Liver (tissue), 9 donors: ENCODE measurements around the gene ZNF831. TPM values are rescaled to one million over a fixed set of nuclear protein-coding genes. Genes with fewer than 3 reads are reported as not detected.

Source experiments
- DNase-seq: peaks from one replicate; pipeline ENCODE4 v3.0.0-alpha.2; 2017; ENCODE audit warnings: low spot score
- H3K27ac ChIP-seq, 2 donors: one replicate each; pipeline ENCODE4 v1.7.0; 2013; ENCODE audit warnings: inconsistent platforms in 2 of 2, low read length in 2 of 2, control low read depth in 1 of 2, low read depth in 1 of 2, mild to moderate bottlenecking in 1 of 2
- H3K27me3 ChIP-seq, 4 donors: one replicate each; pipeline versions ENCODE4 v1.6.1 to v1.7.0; 2013; ENCODE audit warnings: low read length in 3 of 4, inconsistent platforms in 1 of 4, mild to moderate bottlenecking in 1 of 4, moderate library complexity in 1 of 4; ENCODE audit not compliant: control insufficient read depth in 4 of 4, insufficient read depth in 4 of 4
- H3K36me3 ChIP-seq, 4 donors: one replicate each; pipeline versions ENCODE4 v1.6.1 to v1.7.0; 2013; ENCODE audit warnings: low read length in 3 of 4, mild to moderate bottlenecking in 3 of 4, low read depth in 1 of 4, moderate library complexity in 1 of 4; ENCODE audit not compliant: control insufficient read depth in 4 of 4, insufficient read depth in 3 of 4
- H3K4me1 ChIP-seq, 4 donors: one replicate each; pipeline versions ENCODE4 v1.6.1 to v1.7.0; 2013; ENCODE audit warnings: low read length in 3 of 4, mild to moderate bottlenecking in 3 of 4, moderate library complexity in 1 of 4; ENCODE audit not compliant: control insufficient read depth in 4 of 4, insufficient read depth in 4 of 4
- H3K4me3 ChIP-seq, 3 donors: one replicate each; pipeline versions ENCODE4 v1.6.1 to v1.7.0; 2013; ENCODE audit warnings: low read length in 3 of 3, control low read depth in 1 of 3, low read depth in 1 of 3, mild to moderate bottlenecking in 1 of 3
- H3K9ac ChIP-seq, 2 donors: one replicate each; pipeline ENCODE4 v1.7.0; 2013; ENCODE audit warnings: low read length in 2 of 2, mild to moderate bottlenecking in 2 of 2, moderate library complexity in 2 of 2, control low read depth in 1 of 2, low read depth in 1 of 2
- H3K9me3 ChIP-seq, 4 donors: one replicate each; pipeline versions ENCODE4 v1.6.1 to v1.7.0; 2013; ENCODE audit warnings: low read length in 3 of 4; ENCODE audit not compliant: control insufficient read depth in 4 of 4
- EGR1 ChIP-seq, 2 donors: IDR thresholded peaks; 2 replicates each; pipeline ENCODE4 v1.6.1; 2016 to 2018; ENCODE audit warnings: antibody characterized with exemption in 2 of 2, low read depth in 2 of 2
- FOXA1 ChIP-seq: IDR thresholded peaks from 2 replicates; pipeline ENCODE4 v1.6.1; 2016; ENCODE audit warnings: antibody characterized with exemption
- FOXA2 ChIP-seq: IDR thresholded peaks from 2 replicates; pipeline ENCODE4 v1.6.1; 2016; ENCODE audit warnings: antibody characterized with exemption
- GABPA ChIP-seq, 2 donors: IDR thresholded peaks in 1 of 2; conservative IDR thresholded peaks in 1 of 2; 2 replicates each; pipeline ENCODE4 v1.6.1; 2016; ENCODE audit warnings: antibody characterized with exemption in 2 of 2, mild to moderate bottlenecking in 1 of 2, moderate library complexity in 1 of 2
- HNF4A ChIP-seq, 2 donors: conservative IDR thresholded peaks; 2 replicates each; pipeline ENCODE4 v1.6.1; 2016; ENCODE audit warnings: antibody characterized with exemption in 2 of 2, mild to moderate bottlenecking in 2 of 2
- HNF4G ChIP-seq: IDR thresholded peaks from 2 replicates; pipeline ENCODE4 v1.6.1; 2016; ENCODE audit warnings: antibody characterized with exemption
- JUND ChIP-seq, 2 donors: IDR thresholded peaks; 2 replicates each; pipeline ENCODE4 v1.6.1; 2016; ENCODE audit warnings: antibody characterized with exemption in 2 of 2
- NR2F2 ChIP-seq: IDR thresholded peaks from 2 replicates; pipeline ENCODE4 v1.6.1; 2016; ENCODE audit warnings: antibody characterized with exemption
- RAD21 ChIP-seq, 2 donors: IDR thresholded peaks; 2 replicates each; pipeline ENCODE4 v1.6.1; 2016; ENCODE audit warnings: antibody characterized with exemption in 2 of 2, mild to moderate bottlenecking in 2 of 2
- RXRA ChIP-seq, 2 donors: IDR thresholded peaks; 2 replicates each; pipeline ENCODE4 v1.6.1; 2017 to 2018; ENCODE audit warnings: antibody characterized with exemption in 2 of 2, mild to moderate bottlenecking in 1 of 2
- SP1 ChIP-seq: IDR thresholded peaks from 2 replicates; pipeline ENCODE4 v1.6.1; 2018; ENCODE audit warnings: antibody characterized with exemption, mild to moderate bottlenecking
- TAF1 ChIP-seq: conservative IDR thresholded peaks from 2 replicates; pipeline ENCODE4 v1.6.1; 2016; ENCODE audit warnings: antibody characterized with exemption, mild to moderate bottlenecking
- YY1 ChIP-seq: IDR thresholded peaks from 2 replicates; pipeline ENCODE4 v1.6.1; 2016; ENCODE audit warnings: antibody characterized with exemption, mild to moderate bottlenecking
- WGBS: extraction: QIAGEN DNeasy Blood & Tissue Kit; methylation state at CpG from one replicate; pipeline ENCODE4 v1.1.7; 2013; 5-methylcytosine and 5-hydroxymethylcytosine counted together
- polyA plus RNA-seq, 2 donors: library from polyadenylated mRNA; stranded (reverse) in 1 of 2; unstranded in 1 of 2; fragments of 200-250 nt in 1 of 2; fragments of >200 nt in 1 of 2; fragmentation: Nextera tagmentation in 1 of 2; extraction: Ambion mirVana in 1 of 2; gene quantifications; one replicate each; pipeline versions ENCODE4 v1.2.1 to v1.2.3, GENCODE V29; 2013 to 2015
- total RNA-seq, 2 donors: library from RNA; depleted of rRNA; stranded (reverse); fragments of >200 nt; gene quantifications; one replicate each; pipeline ENCODE4 v1.2.3, GENCODE V29; 2014
- TF ChIP-seq, protein P1 (sequence below): IDR thresholded peaks from 2 replicates; pipeline ENCODE4 v1.6.1; 2016; ENCODE audit warnings: antibody characterized with exemption
- TF ChIP-seq, protein P2 (sequence below): fragments of 150-350 bp; IDR thresholded peaks from 2 replicates; pipeline ENCODE4 v1.5.1; 2017; ENCODE audit warnings: improper control_type of control experiment, low read depth, low read length; ENCODE audit not compliant: missing input control
- TF ChIP-seq, protein P3 (sequence below): IDR thresholded peaks from 2 replicates; pipeline ENCODE4 v1.6.1; 2016; ENCODE audit warnings: antibody characterized with exemption
- TF ChIP-seq, protein P4 (sequence below): IDR thresholded peaks from 2 replicates; pipeline ENCODE4 v1.6.1; 2016; ENCODE audit warnings: antibody characterized with exemption, mild to moderate bottlenecking
- donor health status: healthy.
- donor health status: healthy.
- donor health status: healthy.
- donor health status: healthy.
- donor health status: healthy.

ZNF831 gene
- total and polyA plus RNA-seq, 4 donors = 0.06 to 0.75 (median 0.13) TPM

DNA sequence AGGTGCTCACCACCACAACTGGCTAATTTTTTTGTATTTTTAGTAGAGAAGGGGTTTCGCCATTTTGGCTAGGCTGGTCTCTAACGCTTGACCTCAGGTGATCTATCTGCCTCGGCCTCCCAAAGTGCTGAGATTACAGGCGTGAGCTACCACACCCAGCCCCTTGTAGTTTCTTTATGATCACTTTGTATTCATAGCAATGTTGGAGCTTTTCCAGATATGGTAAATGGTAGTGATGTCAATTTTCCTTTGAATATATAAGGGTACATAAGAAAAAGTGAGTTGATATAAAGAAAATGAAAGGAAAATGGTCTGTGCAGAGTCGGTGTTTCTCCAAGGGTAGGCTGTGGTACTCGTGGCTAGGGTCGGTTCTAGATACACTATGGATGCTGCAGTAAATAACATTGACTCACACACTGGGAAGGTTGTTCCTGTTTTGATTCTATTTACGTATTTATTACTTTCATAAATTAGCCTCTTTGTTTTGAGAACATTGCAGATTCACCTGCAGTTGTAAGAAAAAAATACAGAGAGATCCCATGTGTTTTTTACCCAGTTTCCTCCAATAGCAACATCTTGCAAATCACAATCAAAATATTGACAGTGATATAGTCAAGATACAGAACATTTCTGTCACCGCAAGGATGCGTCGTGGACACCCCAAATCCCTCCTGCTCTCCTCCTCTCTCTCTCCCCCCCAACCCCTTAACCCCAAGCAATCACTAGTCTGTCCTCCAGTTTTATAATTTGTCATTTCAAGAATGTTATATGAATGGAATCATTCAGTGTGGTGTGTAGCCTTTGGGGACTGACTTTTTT is 2.5 kb downstream of the ZNF831 start:
- WGBS = 67% methylated on average over 11 of the region's 11 CpGs
- H3K9me3 ChIP-seq = no peaks in the 10 kb centered on the region
- peak overlapping the region in 1 of 2 donors; percentile 36 for H3K27ac ChIP-seq
- peak overlapping the region in 1 of 2 donors; percentile 6 for H3K9ac ChIP-seq
- TF ChIP-seq HNF4G (no peak), SP1 (no peak), TAF1 (no peak), FOXA2 (no peak), HNF4A (conservative IDR thresholded peaks at IDR 0.05) (no peak), GABPA (IDR thresholded peaks at IDR 0.05 in 1 of 2, conservative IDR thresholded peaks at IDR 0.05 in 1 of 2) (no peak), YY1 (no peak), FOXA1 (no peak), EGR1 (IDR thresholded peaks at IDR 0.05; ENCODE audit: low read depth in 2 of 2) (no peak), JUND (IDR thresholded peaks at IDR 0.05) (no peak), RAD21 (IDR thresholded peaks at IDR 0.05) (no peak), NR2F2 (no peak), RXRA (IDR thresholded peaks at IDR 0.05) (no peak)
- TF ChIP-seq, protein P1, sequence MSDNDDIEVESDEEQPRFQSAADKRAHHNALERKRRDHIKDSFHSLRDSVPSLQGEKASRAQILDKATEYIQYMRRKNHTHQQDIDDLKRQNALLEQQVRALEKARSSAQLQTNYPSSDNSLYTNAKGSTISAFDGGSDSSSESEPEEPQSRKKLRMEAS = no peak
- TF ChIP-seq, protein P2, sequence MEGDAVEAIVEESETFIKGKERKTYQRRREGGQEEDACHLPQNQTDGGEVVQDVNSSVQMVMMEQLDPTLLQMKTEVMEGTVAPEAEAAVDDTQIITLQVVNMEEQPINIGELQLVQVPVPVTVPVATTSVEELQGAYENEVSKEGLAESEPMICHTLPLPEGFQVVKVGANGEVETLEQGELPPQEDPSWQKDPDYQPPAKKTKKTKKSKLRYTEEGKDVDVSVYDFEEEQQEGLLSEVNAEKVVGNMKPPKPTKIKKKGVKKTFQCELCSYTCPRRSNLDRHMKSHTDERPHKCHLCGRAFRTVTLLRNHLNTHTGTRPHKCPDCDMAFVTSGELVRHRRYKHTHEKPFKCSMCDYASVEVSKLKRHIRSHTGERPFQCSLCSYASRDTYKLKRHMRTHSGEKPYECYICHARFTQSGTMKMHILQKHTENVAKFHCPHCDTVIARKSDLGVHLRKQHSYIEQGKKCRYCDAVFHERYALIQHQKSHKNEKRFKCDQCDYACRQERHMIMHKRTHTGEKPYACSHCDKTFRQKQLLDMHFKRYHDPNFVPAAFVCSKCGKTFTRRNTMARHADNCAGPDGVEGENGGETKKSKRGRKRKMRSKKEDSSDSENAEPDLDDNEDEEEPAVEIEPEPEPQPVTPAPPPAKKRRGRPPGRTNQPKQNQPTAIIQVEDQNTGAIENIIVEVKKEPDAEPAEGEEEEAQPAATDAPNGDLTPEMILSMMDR = no peak
- TF ChIP-seq, protein P3, sequence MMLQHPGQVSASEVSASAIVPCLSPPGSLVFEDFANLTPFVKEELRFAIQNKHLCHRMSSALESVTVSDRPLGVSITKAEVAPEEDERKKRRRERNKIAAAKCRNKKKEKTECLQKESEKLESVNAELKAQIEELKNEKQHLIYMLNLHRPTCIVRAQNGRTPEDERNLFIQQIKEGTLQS = no peak
- TF ChIP-seq, protein P4, sequence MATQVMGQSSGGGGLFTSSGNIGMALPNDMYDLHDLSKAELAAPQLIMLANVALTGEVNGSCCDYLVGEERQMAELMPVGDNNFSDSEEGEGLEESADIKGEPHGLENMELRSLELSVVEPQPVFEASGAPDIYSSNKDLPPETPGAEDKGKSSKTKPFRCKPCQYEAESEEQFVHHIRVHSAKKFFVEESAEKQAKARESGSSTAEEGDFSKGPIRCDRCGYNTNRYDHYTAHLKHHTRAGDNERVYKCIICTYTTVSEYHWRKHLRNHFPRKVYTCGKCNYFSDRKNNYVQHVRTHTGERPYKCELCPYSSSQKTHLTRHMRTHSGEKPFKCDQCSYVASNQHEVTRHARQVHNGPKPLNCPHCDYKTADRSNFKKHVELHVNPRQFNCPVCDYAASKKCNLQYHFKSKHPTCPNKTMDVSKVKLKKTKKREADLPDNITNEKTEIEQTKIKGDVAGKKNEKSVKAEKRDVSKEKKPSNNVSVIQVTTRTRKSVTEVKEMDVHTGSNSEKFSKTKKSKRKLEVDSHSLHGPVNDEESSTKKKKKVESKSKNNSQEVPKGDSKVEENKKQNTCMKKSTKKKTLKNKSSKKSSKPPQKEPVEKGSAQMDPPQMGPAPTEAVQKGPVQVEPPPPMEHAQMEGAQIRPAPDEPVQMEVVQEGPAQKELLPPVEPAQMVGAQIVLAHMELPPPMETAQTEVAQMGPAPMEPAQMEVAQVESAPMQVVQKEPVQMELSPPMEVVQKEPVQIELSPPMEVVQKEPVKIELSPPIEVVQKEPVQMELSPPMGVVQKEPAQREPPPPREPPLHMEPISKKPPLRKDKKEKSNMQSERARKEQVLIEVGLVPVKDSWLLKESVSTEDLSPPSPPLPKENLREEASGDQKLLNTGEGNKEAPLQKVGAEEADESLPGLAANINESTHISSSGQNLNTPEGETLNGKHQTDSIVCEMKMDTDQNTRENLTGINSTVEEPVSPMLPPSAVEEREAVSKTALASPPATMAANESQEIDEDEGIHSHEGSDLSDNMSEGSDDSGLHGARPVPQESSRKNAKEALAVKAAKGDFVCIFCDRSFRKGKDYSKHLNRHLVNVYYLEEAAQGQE = no peak
- no peaks in the 10 kb centered on the region for H3K36me3 ChIP-seq
- DNase-seq = no peak
- H3K4me3 ChIP-seq = no peak overlapping the region
- no peaks in the 10 kb centered on the region for H3K4me1 ChIP-seq
- H3K27me3 ChIP-seq = peaks cover 0 to 2% (median 0%) of the 10 kb centered on the region in 4 donors
